ENCODE results near the gene IGF1.

- no peak for TF ChIP-seq RAD21 (IDR thresholded peaks at IDR 0.05; ENCODE audit: low read depth)
- no peak for TF ChIP-seq ZBTB7A (IDR thresholded peaks at IDR 0.05; ENCODE audit: low read depth)
- no peak for TF ChIP-seq YY1 (IDR thresholded peaks at IDR 0.05; ENCODE audit: low read depth)
- TF ChIP-seq NFIC (IDR thresholded peaks at IDR 0.05): no peak
- TF ChIP-seq USF1 (IDR thresholded peaks at IDR 0.05): no peak
- TF ChIP-seq EP300 (IDR thresholded peaks at IDR 0.05; ENCODE audit: borderline replicate concordance): no peak
- TF ChIP-seq MAX (IDR thresholded peaks at IDR 0.05): no peak
- no peak for TF ChIP-seq CREB1 (IDR thresholded peaks at IDR 0.05; ENCODE audit: low read depth)
Measured at GRCh38 chr12:102481705-102482425, 1.5 kb upstream of the IGF1 start.

Measured in Ishikawa (cell line).